ENCODE results near the gene POMP. TPM values are rescaled to one million over a fixed set of nuclear protein-coding genes. Genes with fewer than 3 reads are reported as not detected.

The POMP gene
- total RNA-seq, 1 experiment from 2014 or later = 102 TPM

- Histone ChIP-seq H3K79me1 (ENCODE audit: insufficient read depth, low read depth, low read length, poor library complexity, severe bottlenecking) (no peaks in the 10 kb centered on the region), H3K56ac (ENCODE audit: insufficient read length, low read depth, low read length) (no peak overlapping the region), H2BK20ac (ENCODE audit: low read depth, low read length, poor library complexity, severe bottlenecking) (no peak overlapping the region), H4K20me1 (ENCODE audit: control insufficient read depth, insufficient read depth, insufficient read length) (no peaks in the 10 kb centered on the region), H4K5ac (ENCODE audit: insufficient read length, low read depth, low read length) (no peak overlapping the region), H3K23me2 (ENCODE audit: insufficient read length, low read depth, low read length, poor library complexity, severe bottlenecking) (no peaks in the 10 kb centered on the region), H2AK5ac (ENCODE audit: insufficient read length, low read length) (no peak overlapping the region), H3K79me2 (ENCODE audit: insufficient read depth, low read length) (no peaks in the 10 kb centered on the region), H3T11ph (ENCODE audit: low read length) (no peak overlapping the region), H2AFZ (ENCODE audit: low read length) (no peak overlapping the region), H3K23ac (ENCODE audit: insufficient read length, low read depth, low read length) (no peak overlapping the region), H4K8ac (replicated peaks; ENCODE audit: insufficient read length, low read depth, low read length) (no peak overlapping the region), H2BK12ac (ENCODE audit: insufficient read length, low read depth, low read length) (no peak overlapping the region), H2BK120ac (ENCODE audit: low read depth, low read length, poor library complexity, severe bottlenecking) (no peak overlapping the region), H2BK15ac (ENCODE audit: low read depth, low read length) (no peak overlapping the region), H3K18ac (ENCODE audit: insufficient read length, low read depth, low read length) (no peak overlapping the region), H3K27ac (ENCODE audit: insufficient read length, low read depth, low read length) (no peak overlapping the region), H3K4me1 (ENCODE audit: insufficient read depth, low read length) (no peaks in the 10 kb centered on the region), H3K14ac (ENCODE audit: insufficient read depth, low read length) (no peak overlapping the region), H3K27me3 (ENCODE audit: insufficient read depth, low read length) (no peaks in the 10 kb centered on the region), H3K9me3 (ENCODE audit: control insufficient read depth, low read depth, low read length) (no peaks in the 10 kb centered on the region), H4K91ac (ENCODE audit: insufficient read length, low read depth, low read length) (no peak overlapping the region), H3K9ac (ENCODE audit: extremely low read depth, insufficient read length, low read length) (no peak overlapping the region), H2BK5ac (ENCODE audit: insufficient read length, low read length) (no peak overlapping the region), H3K4ac (ENCODE audit: low read depth, low read length) (no peak overlapping the region), H3K4me2 (ENCODE audit: insufficient read depth, insufficient read length, low read length) (no peak overlapping the region)
- Mint-ChIP-seq H3K27me3 (ENCODE audit: low read depth) (no peaks in the 10 kb centered on the region), H3K36me3 (ENCODE audit: insufficient read depth in 1 of 3, low read depth in 3 of 3) (no peaks in the 10 kb centered on the region; a peak in 1 of 7 replicates), H3K9me3 (peaks cover 3% of the 10 kb centered on the region in 2 experiments; a peak in 1 of 5 replicates), H3K27ac (no peak overlapping the region), H3K4me3 (no peak overlapping the region), H3K4me1 (peaks cover 13 to 18% of the 10 kb centered on the region in 2 experiments)
- no peak for TF ChIP-seq CTCF (conservative IDR thresholded peaks at IDR 0.05)
- WGBS (ENCODE audit: extremely low coverage, insufficient read length, low lambda C conversion rate) = no CpG with 5 or more reads among the region's 1 CpG
- DNase-seq = no peak
Observed at GRCh38 chr13:28631801-28632200, 27.1 kb upstream of the POMP start.

Measured in H9 (cell line).